GM12873 (cell line): ENCODE measurements around the gene TBX20.

Source experiments
- TF ChIP-seq, protein P1 (sequence below): IDR thresholded peaks from 2 replicates; pipeline ENCODE4 v1.5.1; 2012; ENCODE audit warnings: low read depth, mild to moderate bottlenecking, moderate library complexity, low read length, control low read depth; ENCODE audit not compliant: insufficient read depth; ENCODE audit errors: missing control alignments

Gene TBX20

GRCh38 chr7:35259523-35259908 lies 5.6 kb upstream of the TBX20 start:
- TF ChIP-seq, protein P1, sequence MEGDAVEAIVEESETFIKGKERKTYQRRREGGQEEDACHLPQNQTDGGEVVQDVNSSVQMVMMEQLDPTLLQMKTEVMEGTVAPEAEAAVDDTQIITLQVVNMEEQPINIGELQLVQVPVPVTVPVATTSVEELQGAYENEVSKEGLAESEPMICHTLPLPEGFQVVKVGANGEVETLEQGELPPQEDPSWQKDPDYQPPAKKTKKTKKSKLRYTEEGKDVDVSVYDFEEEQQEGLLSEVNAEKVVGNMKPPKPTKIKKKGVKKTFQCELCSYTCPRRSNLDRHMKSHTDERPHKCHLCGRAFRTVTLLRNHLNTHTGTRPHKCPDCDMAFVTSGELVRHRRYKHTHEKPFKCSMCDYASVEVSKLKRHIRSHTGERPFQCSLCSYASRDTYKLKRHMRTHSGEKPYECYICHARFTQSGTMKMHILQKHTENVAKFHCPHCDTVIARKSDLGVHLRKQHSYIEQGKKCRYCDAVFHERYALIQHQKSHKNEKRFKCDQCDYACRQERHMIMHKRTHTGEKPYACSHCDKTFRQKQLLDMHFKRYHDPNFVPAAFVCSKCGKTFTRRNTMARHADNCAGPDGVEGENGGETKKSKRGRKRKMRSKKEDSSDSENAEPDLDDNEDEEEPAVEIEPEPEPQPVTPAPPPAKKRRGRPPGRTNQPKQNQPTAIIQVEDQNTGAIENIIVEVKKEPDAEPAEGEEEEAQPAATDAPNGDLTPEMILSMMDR, result no peak

DNA sequence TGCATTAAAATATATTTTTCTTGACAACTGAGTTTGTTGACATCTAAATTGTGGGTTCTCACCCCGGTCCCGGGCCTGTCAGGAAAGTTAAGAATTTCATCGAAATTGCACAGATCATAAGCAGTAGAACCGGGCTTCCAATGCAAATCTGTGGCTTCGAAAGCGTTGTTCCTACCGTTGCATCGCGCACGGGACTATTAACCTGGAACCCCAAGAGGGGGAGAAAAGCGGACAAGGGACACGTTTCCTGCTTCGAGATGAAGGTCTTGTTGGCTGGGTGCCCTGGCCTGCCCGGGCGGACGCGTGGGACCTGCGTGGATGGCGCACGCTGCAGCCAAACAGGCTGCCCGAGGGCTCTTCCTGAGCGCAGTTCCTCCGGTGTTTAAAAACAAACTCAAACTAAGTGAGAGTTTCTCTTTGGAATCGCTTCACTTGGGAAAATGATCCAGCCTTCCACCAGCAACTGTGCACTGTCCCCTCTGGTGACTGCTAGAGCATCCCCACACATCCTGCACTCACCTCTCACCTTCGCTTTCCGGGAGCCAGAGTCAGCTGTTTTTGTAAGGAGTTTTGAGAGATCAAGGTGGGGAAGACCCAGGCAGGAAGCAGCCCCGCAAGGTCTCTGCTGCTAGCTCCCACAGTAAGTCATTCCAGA lies 5.1 kb upstream of the TBX20 start:
- TF ChIP-seq, protein P1, result no peak

DNA sequence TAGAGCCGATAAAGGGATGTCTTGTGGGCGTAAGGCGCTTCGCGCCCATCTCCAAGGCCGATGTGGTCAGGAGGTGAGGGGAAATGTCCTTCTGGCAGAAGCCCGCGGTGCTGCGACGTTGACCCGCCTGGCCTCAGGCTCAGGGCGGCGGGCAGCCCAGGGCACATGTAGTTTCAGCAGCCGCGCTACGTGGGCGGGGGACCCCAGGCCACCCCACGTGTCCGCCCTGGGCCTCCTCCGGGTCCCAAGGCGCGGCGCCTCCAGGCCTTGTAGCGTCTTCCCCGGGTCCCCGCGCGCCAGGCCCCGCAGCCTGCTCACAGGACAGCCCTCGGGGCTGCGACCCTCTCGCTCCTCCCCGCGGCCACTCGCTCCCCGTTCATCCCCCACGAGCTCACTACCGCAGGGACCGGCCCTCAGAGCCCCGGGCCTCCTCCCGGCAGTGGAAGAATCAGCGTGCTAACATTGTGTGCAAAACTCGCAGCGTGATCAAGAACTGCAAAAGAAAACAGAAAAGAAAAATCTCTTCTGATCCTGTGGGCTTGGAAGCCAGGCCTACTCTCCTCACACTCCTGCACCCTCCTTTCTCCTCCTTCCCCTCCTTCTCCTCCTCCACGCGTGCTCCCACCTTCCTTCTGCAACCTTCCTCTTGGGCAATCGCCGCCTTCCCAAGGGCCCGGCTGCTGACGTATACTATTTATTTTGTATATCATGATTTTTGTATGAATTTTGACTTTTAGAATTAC lies 4.4 kb upstream of the TBX20 start:
- TF ChIP-seq, protein P1, result no peak

DNA sequence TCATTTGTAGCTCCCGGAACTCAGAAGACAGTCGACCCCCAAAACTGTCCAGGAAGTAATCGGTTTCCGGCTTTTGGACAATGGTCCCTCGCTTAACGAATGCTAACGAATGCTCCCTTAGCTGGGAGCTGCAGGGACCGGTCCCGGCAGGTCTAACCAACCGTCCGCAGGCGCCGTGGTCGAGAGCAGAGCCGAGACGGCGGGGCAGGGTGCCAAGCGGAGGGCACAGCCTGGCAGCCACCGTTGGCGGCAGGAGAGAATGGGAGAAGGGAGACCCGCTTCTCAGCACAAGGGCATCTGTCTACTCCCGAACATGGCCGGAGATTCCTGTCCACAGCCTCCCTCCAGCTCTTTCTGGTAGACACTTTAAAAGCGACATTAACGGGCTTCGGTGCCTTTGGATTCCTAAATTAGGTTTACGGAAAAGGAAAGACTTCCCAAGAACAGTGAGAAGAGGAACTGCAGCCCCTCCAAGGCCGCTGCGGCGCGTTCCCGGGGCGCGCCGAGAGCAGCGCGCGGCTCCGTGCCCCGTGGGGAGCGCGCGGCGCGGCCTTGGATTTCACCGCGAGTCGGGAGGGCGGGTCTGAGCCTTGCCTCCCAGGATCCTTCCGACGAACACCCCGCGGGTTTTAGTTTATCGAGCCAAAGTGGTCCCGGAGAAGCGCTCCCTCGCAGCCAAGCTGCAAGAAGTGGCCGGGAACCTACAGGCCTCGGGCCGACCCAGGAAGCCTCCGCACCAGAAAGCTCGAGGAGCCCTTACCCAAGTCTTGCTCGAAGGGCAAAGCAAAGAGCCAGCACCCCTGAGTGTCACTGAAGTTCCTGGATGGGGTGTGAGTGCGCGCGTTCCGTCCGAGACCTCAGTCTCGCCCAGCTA lies 3.6 kb upstream of the TBX20 start:
- TF ChIP-seq, protein P1, result no peak

GRCh38 chr7:35256256-35257175 lies 2.6 kb upstream of the TBX20 start:
- TF ChIP-seq, protein P1, result no peak

DNA sequence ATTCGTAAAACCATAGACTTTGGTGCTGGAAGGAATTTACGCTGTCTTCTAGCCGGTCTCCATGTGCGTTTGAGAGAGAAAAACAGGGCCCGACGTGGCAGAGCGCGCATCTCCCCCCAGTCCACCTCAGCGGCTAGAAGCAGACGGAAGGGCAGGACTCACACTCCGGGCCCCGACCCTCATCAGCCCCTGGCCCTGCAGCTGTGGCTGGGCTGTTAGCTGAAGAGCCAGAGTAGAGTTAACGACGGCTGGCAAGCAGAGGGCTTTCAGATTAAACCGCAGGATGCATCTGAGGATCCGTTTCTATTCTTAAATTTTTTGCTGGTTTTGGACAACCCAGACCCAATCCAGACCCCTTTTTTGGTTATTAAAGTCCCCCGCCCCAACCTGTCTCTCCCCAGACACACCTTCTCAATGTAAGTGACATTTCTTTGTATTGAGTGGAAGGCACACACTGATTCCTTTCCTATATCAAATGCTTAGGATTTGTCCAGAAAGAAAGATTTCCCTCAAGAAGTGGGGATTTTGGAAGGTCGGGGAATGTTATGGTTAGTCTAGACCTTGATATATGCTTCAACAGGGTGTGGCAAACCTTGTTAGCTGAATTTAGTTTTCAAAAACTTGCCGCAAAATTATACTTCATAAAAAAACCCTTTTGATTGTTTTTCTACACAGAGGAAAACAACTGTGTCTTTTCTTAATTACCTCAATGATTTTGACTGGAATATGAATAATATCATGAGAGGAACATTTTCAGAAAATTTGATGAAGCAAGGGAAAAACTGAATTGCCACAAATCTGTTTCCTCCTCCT lies 1.7 kb upstream of the TBX20 start:
- TF ChIP-seq, protein P1, result no peak
